Astrocyte of the spinal cord (primary cell): ENCODE results near the gene NUP153.

ENCODE experiments used
- DNase-seq: peaks from one replicate; pipeline ENCODE4 v3.0.0; 2011; ENCODE audit warnings: low read depth, low spot score
- H3K4me3 ChIP-seq: 2 replicates; pipeline ENCODE4 v1.5.1; 2011; ENCODE audit warnings: low read depth, mild to moderate bottlenecking, low read length, moderate library complexity
- CTCF ChIP-seq: IDR thresholded peaks from 2 replicates; pipeline ENCODE4 v1.5.1; 2012; ENCODE audit warnings: low read depth, mild to moderate bottlenecking, low read length, inconsistent platforms
- in situ Hi-C: cut with HindIII; loops from 2 replicates; pipeline ENCODE4 v1.10.0; 2017; ENCODE audit warnings: low sequenced_read_pairs

The NUP153 gene

GRCh38 chr6:17724341-17724740, 17.6 kb upstream of the NUP153 start:
- DNase-seq: no peak
- no peak overlapping the region for H3K4me3 ChIP-seq
- no peak for TF ChIP-seq CTCF
- in situ Hi-C loops: no loop called here

GRCh38 chr6:17721671-17722070, 14.9 kb upstream of the NUP153 start:
- DNase-seq: no peak
- in situ Hi-C loops: no loop called here
- no peak for TF ChIP-seq CTCF
- H3K4me3 ChIP-seq: no peak overlapping the region

- H3K4me3 ChIP-seq: no peak overlapping the region
- no peak for TF ChIP-seq CTCF
- DNase-seq: no peak
- in situ Hi-C loops: no loop called here
Measured at GRCh38 chr6:17719323-17720041, 12.8 kb upstream of the NUP153 start.

DNA sequence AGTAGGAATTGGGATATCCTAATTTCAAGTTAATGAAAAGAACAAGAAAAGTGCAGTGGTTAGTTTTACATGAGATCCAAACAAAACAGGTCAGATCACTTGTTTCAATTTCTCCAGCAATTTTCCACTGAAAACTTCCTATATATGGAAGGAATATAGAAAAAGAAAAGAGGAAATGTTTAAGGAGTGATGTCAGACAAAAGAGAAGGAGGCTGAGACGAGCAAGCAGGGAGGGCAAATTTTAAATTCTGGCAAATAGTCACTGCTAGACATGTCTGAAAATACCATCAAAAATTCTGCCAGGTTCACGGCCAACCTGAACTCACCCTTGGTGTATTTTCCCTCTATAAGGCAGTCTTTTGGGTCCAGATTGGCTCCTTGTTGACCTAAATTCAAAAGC, 9.5 kb upstream of the NUP153 start:
- TF ChIP-seq CTCF: no peak
- in situ Hi-C loops: no loop called here
- H3K4me3 ChIP-seq: no peak overlapping the region
- DNase-seq: no peak

GRCh38 chr6:17714879-17715851, 8.4 kb upstream of the NUP153 start:
- peak; percentile 3 for TF ChIP-seq CTCF
- DNase-seq: peak; percentile 93
- in situ Hi-C loops: no loop called here
- no peak overlapping the region for H3K4me3 ChIP-seq

- in situ Hi-C loops: no loop called here
- no peak overlapping the region for H3K4me3 ChIP-seq
- no peak for TF ChIP-seq CTCF
- DNase-seq: no peak
Measured at GRCh38 chr6:17714177-17714576, 7.5 kb upstream of the NUP153 start.
